OCI-LY1 (cell line): Measurements from ENCODE around the gene ZNF385C.
A peak's percentile ranks its signal among the peaks of the same experiment; 100 is the strongest.

ENCODE experiments used
- H2AFZ ChIP-seq: fragments of 200-600 bp; sonication (generic), shearing (Covaris generic); 2 replicates; pipeline ENCODE4 v1.6.0; 2014; ENCODE audit warnings: antibody characterized with exemption, mild to moderate bottlenecking, low read length
- H3F3A ChIP-seq: fragments of 200-600 bp; sonication (generic), shearing (Covaris generic); 2 replicates; pipeline ENCODE4 v1.6.0; 2014; ENCODE audit warnings: mild to moderate bottlenecking, antibody characterized with exemption, low read length, moderate library complexity; ENCODE audit not compliant: insufficient read depth
- H3K27ac ChIP-seq: fragments of 200-600 bp; sonication (generic); 2 replicates; pipeline ENCODE4 v1.5.1; 2014; ENCODE audit warnings: low read length, mixed run types, mild to moderate bottlenecking, low read depth; ENCODE audit not compliant: poor library complexity, severe bottlenecking
- H3K27me3 ChIP-seq: fragments of 200-600 bp; sonication (generic); 2 replicates; pipeline ENCODE4 v1.6.0; 2014; ENCODE audit warnings: antibody characterized with exemption, mild to moderate bottlenecking, low read length, moderate library complexity; ENCODE audit not compliant: insufficient read depth
- H3K36me3 ChIP-seq: fragments of 200-600 bp; sonication (generic); 2 replicates; pipeline ENCODE4 v1.6.1; 2014; ENCODE audit warnings: mild to moderate bottlenecking, antibody characterized with exemption, low read length, moderate library complexity, mixed read lengths; ENCODE audit not compliant: insufficient read depth
- H3K4me1 ChIP-seq: fragments of 200-600 bp; sonication (generic); 2 replicates; pipeline ENCODE4 v1.5.1; 2014; ENCODE audit warnings: mild to moderate bottlenecking, low read length, moderate library complexity; ENCODE audit not compliant: insufficient read depth, severe bottlenecking
- H3K4me2 ChIP-seq: fragments of 200-600 bp; sonication (generic), shearing (Covaris generic); 2 replicates; pipeline ENCODE4 v1.6.1; 2014; ENCODE audit warnings: low read length
- H3K4me3 ChIP-seq: fragments of 200-600 bp; sonication (generic); 2 replicates; pipeline ENCODE4 v1.5.1; 2014; ENCODE audit warnings: low read length, low read depth, mild to moderate bottlenecking, mixed read lengths; ENCODE audit not compliant: poor library complexity, severe bottlenecking
- H3K79me2 ChIP-seq: fragments of 200-600 bp; shearing (Covaris generic); 2 replicates; pipeline ENCODE4 v1.6.1; 2016; ENCODE audit warnings: mixed run types, low read length, mixed read lengths; ENCODE audit not compliant: insufficient read depth
- H3K9ac ChIP-seq: fragments of 200-600 bp; sonication (generic), shearing (Covaris generic); 2 replicates; pipeline ENCODE4 v1.6.1; 2014; ENCODE audit warnings: mild to moderate bottlenecking, low read length, mixed read lengths
- H3K9me2 ChIP-seq: fragments of 200-600 bp; sonication (generic), shearing (Covaris generic); 2 replicates; pipeline ENCODE4 v1.6.1; 2014; ENCODE audit warnings: low read depth, mild to moderate bottlenecking, low read length, mixed read lengths
- H3K9me3 ChIP-seq: fragments of 200-600 bp; shearing (Covaris generic); 2 replicates; pipeline ENCODE4 v1.6.1; 2014; ENCODE audit warnings: low read length, mixed read lengths
- H4K20me1 ChIP-seq: fragments of 200-600 bp; sonication (generic), shearing (Covaris generic); 2 replicates; pipeline ENCODE4 v1.6.0; 2016; ENCODE audit warnings: mild to moderate bottlenecking, low read length; ENCODE audit not compliant: insufficient read depth
- EZH2 ChIP-seq: fragments of 200-600 bp; sonication (generic), shearing (Covaris generic); IDR thresholded peaks from 2 replicates; pipeline ENCODE4 v1.8.0; 2017; ENCODE audit warnings: borderline replicate concordance, mixed run types, mild to moderate bottlenecking, antibody characterized with exemption, low read length, moderate library complexity, mixed read lengths
- TF ChIP-seq, protein P1 (sequence below): fragments of 200-600 bp; sonication (generic), shearing (Covaris generic); IDR thresholded peaks from 2 replicates; pipeline ENCODE4 v1.5.1; 2017; ENCODE audit warnings: mild to moderate bottlenecking, antibody characterized with exemption, low read length, moderate library complexity, mixed read lengths

ZNF385C gene

DNA sequence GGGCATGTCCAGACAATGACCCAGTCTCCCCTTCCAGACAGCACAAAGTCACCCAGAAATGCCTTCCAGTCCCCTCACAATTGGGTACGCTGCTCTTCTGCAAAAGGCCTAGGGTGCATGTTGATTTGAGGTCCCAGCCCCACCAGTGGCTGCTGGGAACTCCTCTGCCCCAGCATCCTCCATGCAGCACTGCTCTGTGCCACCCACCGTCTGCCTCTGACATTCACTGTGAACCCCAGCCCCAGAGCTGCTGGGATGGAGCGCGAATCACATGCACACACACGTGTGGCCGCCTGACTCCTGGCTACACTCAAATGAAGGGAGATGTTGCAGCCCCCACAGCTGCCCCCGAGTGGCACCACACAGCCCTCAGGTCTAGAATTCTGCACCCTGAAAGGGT, 46.6 kb downstream of the ZNF385C start:
- TF ChIP-seq EZH2: no peak
- TF ChIP-seq, protein P1, sequence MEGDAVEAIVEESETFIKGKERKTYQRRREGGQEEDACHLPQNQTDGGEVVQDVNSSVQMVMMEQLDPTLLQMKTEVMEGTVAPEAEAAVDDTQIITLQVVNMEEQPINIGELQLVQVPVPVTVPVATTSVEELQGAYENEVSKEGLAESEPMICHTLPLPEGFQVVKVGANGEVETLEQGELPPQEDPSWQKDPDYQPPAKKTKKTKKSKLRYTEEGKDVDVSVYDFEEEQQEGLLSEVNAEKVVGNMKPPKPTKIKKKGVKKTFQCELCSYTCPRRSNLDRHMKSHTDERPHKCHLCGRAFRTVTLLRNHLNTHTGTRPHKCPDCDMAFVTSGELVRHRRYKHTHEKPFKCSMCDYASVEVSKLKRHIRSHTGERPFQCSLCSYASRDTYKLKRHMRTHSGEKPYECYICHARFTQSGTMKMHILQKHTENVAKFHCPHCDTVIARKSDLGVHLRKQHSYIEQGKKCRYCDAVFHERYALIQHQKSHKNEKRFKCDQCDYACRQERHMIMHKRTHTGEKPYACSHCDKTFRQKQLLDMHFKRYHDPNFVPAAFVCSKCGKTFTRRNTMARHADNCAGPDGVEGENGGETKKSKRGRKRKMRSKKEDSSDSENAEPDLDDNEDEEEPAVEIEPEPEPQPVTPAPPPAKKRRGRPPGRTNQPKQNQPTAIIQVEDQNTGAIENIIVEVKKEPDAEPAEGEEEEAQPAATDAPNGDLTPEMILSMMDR: no peak
- H3K4me2 ChIP-seq: no peak overlapping the region
- peaks cover 31% of the 10 kb centered on the region for H3K27me3 ChIP-seq
- no peaks in the 10 kb centered on the region for H3K79me2 ChIP-seq
- no peaks in the 10 kb centered on the region for H3F3A ChIP-seq
- H4K20me1 ChIP-seq: no peaks in the 10 kb centered on the region
- no peak overlapping the region for H3K9ac ChIP-seq
- H3K4me3 ChIP-seq: no peak overlapping the region
- peaks cover 5% of the 10 kb centered on the region for H3K4me1 ChIP-seq
- no peak overlapping the region for H2AFZ ChIP-seq
- H3K36me3 ChIP-seq: no peaks in the 10 kb centered on the region; the same call in 1 of the 2 replicates
- no peaks in the 10 kb centered on the region for H3K9me2 ChIP-seq
- no peaks in the 10 kb centered on the region for H3K9me3 ChIP-seq
- H3K27ac ChIP-seq: no peak overlapping the region

DNA sequence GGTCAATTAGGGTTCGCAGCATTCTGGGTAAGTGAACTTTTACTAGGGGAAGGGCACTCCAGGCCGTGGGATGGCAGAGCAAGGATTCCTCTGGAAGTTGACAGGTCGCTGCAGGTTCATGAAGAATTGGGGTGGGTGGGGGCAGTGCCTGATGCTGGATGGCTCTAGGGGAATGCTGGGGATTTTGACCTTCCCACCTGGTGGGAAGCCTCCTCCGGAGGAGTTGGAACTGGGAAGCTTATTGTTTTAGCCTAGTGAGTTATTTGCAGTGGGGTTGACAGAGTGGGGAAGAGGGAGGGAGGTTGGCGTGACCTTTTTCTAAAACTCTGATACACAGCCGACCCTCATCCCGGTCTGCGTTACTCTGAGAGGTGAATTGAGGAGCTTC, 47.3 kb downstream of the ZNF385C start:
- no peak overlapping the region for H3K4me3 ChIP-seq
- peaks cover 5% of the 10 kb centered on the region for H3K4me1 ChIP-seq
- H3K27ac ChIP-seq: no peak overlapping the region
- H3F3A ChIP-seq: no peaks in the 10 kb centered on the region
- peaks cover 25% of the 10 kb centered on the region for H3K27me3 ChIP-seq
- no peaks in the 10 kb centered on the region for H3K79me2 ChIP-seq
- H4K20me1 ChIP-seq: no peaks in the 10 kb centered on the region
- H3K9ac ChIP-seq: no peak overlapping the region
- no peaks in the 10 kb centered on the region for H3K9me3 ChIP-seq
- no peaks in the 10 kb centered on the region; the same call in 1 of the 2 replicates for H3K36me3 ChIP-seq
- H3K9me2 ChIP-seq: no peaks in the 10 kb centered on the region
- H3K4me2 ChIP-seq: no peak overlapping the region
- H2AFZ ChIP-seq: no peak overlapping the region
- TF ChIP-seq, protein P1: no peak
- no peak for TF ChIP-seq EZH2

DNA sequence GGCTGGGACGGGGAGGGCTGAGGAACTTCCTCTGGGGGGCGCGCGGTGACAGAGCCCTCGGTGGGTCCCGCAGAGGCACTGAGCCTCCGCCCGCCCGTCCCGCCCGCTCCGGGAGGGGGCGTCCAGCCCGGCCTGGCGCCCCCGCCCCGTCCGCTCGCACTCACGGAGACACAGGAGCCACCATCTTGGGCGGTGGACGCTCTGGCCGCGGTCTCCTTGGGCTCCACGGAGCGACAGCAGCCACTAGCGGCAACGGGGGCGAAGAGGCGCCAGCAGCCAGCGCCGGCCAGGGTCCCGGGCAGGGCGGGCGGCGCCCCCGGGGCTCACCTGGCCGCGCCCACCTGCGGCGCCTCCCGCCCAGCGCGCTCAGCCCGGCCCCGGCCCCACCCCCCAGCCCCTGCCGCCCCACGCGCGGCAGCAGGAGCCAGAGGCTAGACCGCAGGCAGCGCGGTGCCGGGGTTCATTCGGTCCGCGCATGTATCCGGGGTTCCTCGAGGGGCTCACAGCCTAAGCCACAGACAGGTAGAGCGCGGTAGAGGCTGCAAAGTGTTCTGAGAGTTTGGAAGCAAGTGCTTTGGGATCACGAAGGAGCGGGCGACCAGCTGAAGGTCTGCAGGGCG, 47.8 kb downstream of the ZNF385C start, which contains the start of gene C17orf113:
C17orf113 (minus strand) TSS at position 209 of the 620 bp plus-strand sequence. CDS start 7,225 bp downstream, outside the sequence.
- Histone ChIP-seq H2AFZ (no peak within 1 kb of the TSS), H3K27me3 (peaks cover 21% of the 10 kb centered on the region), H3K9ac (peak within 1 kb of the TSS; percentile 40; the same call in 1 of the 2 replicates), H3K9me2 (no peaks in the 10 kb centered on the region), H3K36me3 (no peaks in the 10 kb centered on the region), H3K4me3 (peak within 1 kb of the TSS; percentile 51), H3K4me2 (peak within 1 kb of the TSS; percentile 66), H3K9me3 (no peaks in the 10 kb centered on the region), H3F3A (no peaks in the 10 kb centered on the region), H3K27ac (no peak within 1 kb of the TSS), H4K20me1 (no peaks in the 10 kb centered on the region), H3K79me2 (no peaks in the 10 kb centered on the region), H3K4me1 (peaks cover 5% of the 10 kb centered on the region)
- TF ChIP-seq, protein P1: no peak; the same call in 1 of the 2 replicates
- TF ChIP-seq EZH2: no peak
